GM21576 (cell line): ENCODE measurements around the gene OLFML3.
"Not testable (repeated sequence)": the region's sequence is repeated elsewhere in the genome, so short reads cannot be mapped to it uniquely, and the experiment has no call there.

Source experiments
- ATAC-seq: cut with Tn5 transposase; IDR thresholded peaks from one replicate; pipeline ENCODE4 v1.9.1; 2021; ENCODE audit warnings: mild to moderate bottlenecking, moderate library complexity; ENCODE audit not compliant: unreplicated experiment

The OLFML3 gene

GRCh38 chr1:113948151-113948550, 31.1 kb upstream of the OLFML3 start:
- not testable (repeated sequence) for ATAC-seq

GRCh38 chr1:113949007-113949406, 30.3 kb upstream of the OLFML3 start:
- ATAC-seq, result no peak

- no peak for ATAC-seq
Observed at GRCh38 chr1:113950908-113951307, 28.4 kb upstream of the OLFML3 start.

- no peak for ATAC-seq
Observed at GRCh38 chr1:113951719-113952118, 27.6 kb upstream of the OLFML3 start.

GRCh38 chr1:113957984-113958383, 21.3 kb upstream of the OLFML3 start:
- ATAC-seq, result no peak

- ATAC-seq, result no peak
Observed at GRCh38 chr1:113958691-113959090, 20.6 kb upstream of the OLFML3 start.

GRCh38 chr1:113963281-113963906, 15.9 kb upstream of the OLFML3 start:
- ATAC-seq, result no peak

- ATAC-seq, result no peak
Observed at GRCh38 chr1:113965703-113966412, 13.4 kb upstream of the OLFML3 start.

- no peak for ATAC-seq
Observed at GRCh38 chr1:113972954-113973353, 6.3 kb upstream of the OLFML3 start.

GRCh38 chr1:113975211-113975895, 3.9 kb upstream of the OLFML3 start:
- ATAC-seq, result no peak

- no peak for ATAC-seq
Observed at GRCh38 chr1:113976609-113977278, 2.5 kb upstream of the OLFML3 start.

- ATAC-seq, result no peak
Observed at GRCh38 chr1:113977906-113978305, 1.4 kb upstream of the OLFML3 start.

- no peak for ATAC-seq
Observed at GRCh38 chr1:113980110-113980509, 836 bp downstream of the OLFML3 start.

- no peak for ATAC-seq
Observed at GRCh38 chr1:113981962-113982931, 3.0 kb downstream of the OLFML3 start.

- ATAC-seq, result no peak
Observed at GRCh38 chr1:113982949-113983348, 3.7 kb downstream of the OLFML3 start.

- ATAC-seq, result no peak
Observed at GRCh38 chr1:113983391-113983790, 4.1 kb downstream of the OLFML3 start.

GRCh38 chr1:113983826-113984225, 4.6 kb downstream of the OLFML3 start:
- ATAC-seq, result no peak

GRCh38 chr1:113984710-113985109, 5.4 kb downstream of the OLFML3 start:
- ATAC-seq, result no peak

- ATAC-seq, result no peak
Observed at GRCh38 chr1:113986802-113987201, 7.5 kb downstream of the OLFML3 start.

- no peak for ATAC-seq
Observed at GRCh38 chr1:113987259-113987658, 8.0 kb downstream of the OLFML3 start.
